ENCODE results near the gene RAP1A.

The RAP1A gene

GRCh38 chr1:111592389-111593361 is 26.9 kb upstream of the RAP1A start:
- H3K4me3 Mint-ChIP-seq = peak overlapping the region; percentile 10
- H3K9me3 Mint-ChIP-seq = peaks cover 3% of the 10 kb centered on the region
- H3K4me1 Mint-ChIP-seq = peaks cover 57% of the 10 kb centered on the region
- H3K27ac Mint-ChIP-seq = peak overlapping the region; percentile 95
- H3K27me3 Mint-ChIP-seq = no peaks in the 10 kb centered on the region
- H3K36me3 Mint-ChIP-seq = peaks cover 6% of the 10 kb centered on the region
- peak; percentile 98 for ATAC-seq

GRCh38 chr1:111593403-111594305 is 25.9 kb upstream of the RAP1A start:
- Mint-ChIP-seq H3K4me1 (peaks cover 67% of the 10 kb centered on the region), H3K27me3 (no peaks in the 10 kb centered on the region), H3K36me3 (peaks cover 6% of the 10 kb centered on the region), H3K9me3 (peaks cover 3% of the 10 kb centered on the region), H3K27ac (peak overlapping the region; percentile 95), H3K4me3 (peak overlapping the region; percentile 6)
- no peak for ATAC-seq

- Mint-ChIP-seq H3K9me3 (peaks cover 3% of the 10 kb centered on the region), H3K27ac (peak overlapping the region; percentile 95), H3K36me3 (peaks cover 8% of the 10 kb centered on the region), H3K4me3 (peak overlapping the region; percentile 6), H3K4me1 (peaks cover 70% of the 10 kb centered on the region), H3K27me3 (no peaks in the 10 kb centered on the region)
- no peak for ATAC-seq
Measured at GRCh38 chr1:111594306-111594693, 25.3 kb upstream of the RAP1A start.

- no peak for ATAC-seq
Measured at GRCh38 chr1:111595807-111596206, 23.8 kb upstream of the RAP1A start.

GRCh38 chr1:111596499-111596898 is 23.1 kb upstream of the RAP1A start:
- Mint-ChIP-seq H3K27me3 (no peaks in the 10 kb centered on the region), H3K36me3 (peaks cover 20% of the 10 kb centered on the region), H3K4me1 (peaks cover 85% of the 10 kb centered on the region), H3K9me3 (peaks cover 3% of the 10 kb centered on the region), H3K27ac (peak overlapping the region; percentile 95), H3K4me3 (peak overlapping the region; percentile 2)
- ATAC-seq = peak; percentile 46

More at GRCh38 chr1:111595807-111596206, 23.8 kb upstream of the RAP1A start:
- Mint-ChIP-seq H3K27ac (peak overlapping the region; percentile 95), H3K4me3 (no peak overlapping the region), H3K36me3 (peaks cover 20% of the 10 kb centered on the region), H3K4me1 (peaks cover 85% of the 10 kb centered on the region), H3K27me3 (no peaks in the 10 kb centered on the region), H3K9me3 (peaks cover 3% of the 10 kb centered on the region)

- no peak overlapping the region for H3K4me3 Mint-ChIP-seq
- peaks cover 86% of the 10 kb centered on the region for H3K4me1 Mint-ChIP-seq
- H3K27me3 Mint-ChIP-seq = no peaks in the 10 kb centered on the region
- H3K9me3 Mint-ChIP-seq = peaks cover 3% of the 10 kb centered on the region
- no peak for ATAC-seq
- H3K27ac Mint-ChIP-seq = peak overlapping the region; percentile 95
- peaks cover 20% of the 10 kb centered on the region for H3K36me3 Mint-ChIP-seq
Measured at GRCh38 chr1:111597426-111597825, 22.2 kb upstream of the RAP1A start.

- ATAC-seq = no peak
- Mint-ChIP-seq H3K27ac (peak overlapping the region; percentile 95), H3K9me3 (peaks cover 3% of the 10 kb centered on the region), H3K4me1 (peaks cover 91% of the 10 kb centered on the region), H3K36me3 (peaks cover 20% of the 10 kb centered on the region), H3K27me3 (no peaks in the 10 kb centered on the region), H3K4me3 (no peak overlapping the region)
Measured at GRCh38 chr1:111598544-111598943, 21.0 kb upstream of the RAP1A start.

GRCh38 chr1:111599781-111600693 is 19.6 kb upstream of the RAP1A start:
- H3K36me3 Mint-ChIP-seq = peaks cover 13% of the 10 kb centered on the region
- H3K4me3 Mint-ChIP-seq = peak overlapping the region; percentile 50
- ATAC-seq = peak; percentile 2
- H3K9me3 Mint-ChIP-seq = no peaks in the 10 kb centered on the region
- peak overlapping the region; percentile 95 for H3K27ac Mint-ChIP-seq
- no peaks in the 10 kb centered on the region for H3K27me3 Mint-ChIP-seq
- peaks cover 91% of the 10 kb centered on the region for H3K4me1 Mint-ChIP-seq

- Mint-ChIP-seq H3K36me3 (peaks cover 13% of the 10 kb centered on the region), H3K4me3 (peak overlapping the region; percentile 74), H3K4me1 (peaks cover 94% of the 10 kb centered on the region), H3K9me3 (no peaks in the 10 kb centered on the region), H3K27me3 (no peaks in the 10 kb centered on the region), H3K27ac (peak overlapping the region; percentile 95)
- ATAC-seq = peak; percentile 87
Measured at GRCh38 chr1:111600886-111601386, 18.7 kb upstream of the RAP1A start.

GRCh38 chr1:111602302-111602701 is 17.3 kb upstream of the RAP1A start:
- Mint-ChIP-seq H3K27ac (peak overlapping the region; percentile 95), H3K27me3 (no peaks in the 10 kb centered on the region), H3K4me1 (peaks cover 89% of the 10 kb centered on the region), H3K9me3 (no peaks in the 10 kb centered on the region), H3K4me3 (peak overlapping the region; percentile 72), H3K36me3 (peaks cover 13% of the 10 kb centered on the region)
- peak; percentile 57 for ATAC-seq

GRCh38 chr1:111602974-111603373 is 16.6 kb upstream of the RAP1A start:
- Mint-ChIP-seq H3K27me3 (no peaks in the 10 kb centered on the region), H3K4me3 (peak overlapping the region; percentile 72), H3K36me3 (peaks cover 13% of the 10 kb centered on the region), H3K4me1 (peaks cover 82% of the 10 kb centered on the region), H3K9me3 (no peaks in the 10 kb centered on the region), H3K27ac (peak overlapping the region; percentile 95)
- ATAC-seq = no peak

- ATAC-seq = peak; percentile 76
- peak overlapping the region; percentile 95 for H3K27ac Mint-ChIP-seq
- peaks cover 75% of the 10 kb centered on the region for H3K4me1 Mint-ChIP-seq
- peaks cover 13% of the 10 kb centered on the region for H3K36me3 Mint-ChIP-seq
- H3K4me3 Mint-ChIP-seq = peak overlapping the region; percentile 56
- H3K27me3 Mint-ChIP-seq = no peaks in the 10 kb centered on the region
- no peaks in the 10 kb centered on the region for H3K9me3 Mint-ChIP-seq
Measured at GRCh38 chr1:111603979-111604378, 15.6 kb upstream of the RAP1A start.

- no peaks in the 10 kb centered on the region for H3K9me3 Mint-ChIP-seq
- H3K4me1 Mint-ChIP-seq = peaks cover 67% of the 10 kb centered on the region
- peak overlapping the region; percentile 95 for H3K27ac Mint-ChIP-seq
- ATAC-seq = no peak
- H3K27me3 Mint-ChIP-seq = no peaks in the 10 kb centered on the region
- H3K4me3 Mint-ChIP-seq = no peak overlapping the region
- peaks cover 14% of the 10 kb centered on the region for H3K36me3 Mint-ChIP-seq
Measured at GRCh38 chr1:111604931-111605330, 14.7 kb upstream of the RAP1A start.

- no peaks in the 10 kb centered on the region for H3K27me3 Mint-ChIP-seq
- peaks cover 15% of the 10 kb centered on the region for H3K36me3 Mint-ChIP-seq
- no peak overlapping the region for H3K4me3 Mint-ChIP-seq
- ATAC-seq = no peak
- H3K9me3 Mint-ChIP-seq = no peaks in the 10 kb centered on the region
- H3K4me1 Mint-ChIP-seq = peaks cover 60% of the 10 kb centered on the region
- H3K27ac Mint-ChIP-seq = peak overlapping the region; percentile 95
Measured at GRCh38 chr1:111605576-111605975, 14.0 kb upstream of the RAP1A start.
